GM10248 (cell line): ENCODE data around the gene CLEC7A.

ENCODE experiments used
- CTCF ChIA-PET: fragments of 300-600 bp; sonication (Branson Sonifier 250); formaldehyde crosslinking; extraction: SDS; loops from one replicate; lab custom pipeline; 2021; ENCODE audit warnings: antibody characterized with exemption; lab: Yijun Ruan, JAX
- POLR2A ChIA-PET: fragments of 350-650 bp; sonication (Branson Sonifier 250); formaldehyde crosslinking; extraction: SDS; loops from one replicate; lab custom pipeline; 2020; ENCODE audit warnings: antibody characterized with exemption; lab: Yijun Ruan, JAX
- DNase-seq: peaks from one replicate; pipeline ENCODE4 v3.0.0; 2012; ENCODE audit errors: extremely low spot score
- TF ChIP-seq, protein P1 (sequence below): IDR thresholded peaks from 2 replicates; pipeline ENCODE4 v1.5.1; 2012; ENCODE audit warnings: mild to moderate bottlenecking, low read depth; ENCODE audit errors: extremely low read depth, missing control alignments, control extremely low read depth

CLEC7A gene

GRCh38 chr12:10159280-10159679 is 29.3 kb upstream of the CLEC7A start:
- DNase-seq: no peak
- CTCF ChIA-PET: interaction anchor here (1.4 to 2.4 kb wide), 3 partner anchors 13 to 152 kb away, joined by 3 to 7 read pairs (median 7); partner anchors contain the start of gene OLR1
- TF ChIP-seq, protein P1, sequence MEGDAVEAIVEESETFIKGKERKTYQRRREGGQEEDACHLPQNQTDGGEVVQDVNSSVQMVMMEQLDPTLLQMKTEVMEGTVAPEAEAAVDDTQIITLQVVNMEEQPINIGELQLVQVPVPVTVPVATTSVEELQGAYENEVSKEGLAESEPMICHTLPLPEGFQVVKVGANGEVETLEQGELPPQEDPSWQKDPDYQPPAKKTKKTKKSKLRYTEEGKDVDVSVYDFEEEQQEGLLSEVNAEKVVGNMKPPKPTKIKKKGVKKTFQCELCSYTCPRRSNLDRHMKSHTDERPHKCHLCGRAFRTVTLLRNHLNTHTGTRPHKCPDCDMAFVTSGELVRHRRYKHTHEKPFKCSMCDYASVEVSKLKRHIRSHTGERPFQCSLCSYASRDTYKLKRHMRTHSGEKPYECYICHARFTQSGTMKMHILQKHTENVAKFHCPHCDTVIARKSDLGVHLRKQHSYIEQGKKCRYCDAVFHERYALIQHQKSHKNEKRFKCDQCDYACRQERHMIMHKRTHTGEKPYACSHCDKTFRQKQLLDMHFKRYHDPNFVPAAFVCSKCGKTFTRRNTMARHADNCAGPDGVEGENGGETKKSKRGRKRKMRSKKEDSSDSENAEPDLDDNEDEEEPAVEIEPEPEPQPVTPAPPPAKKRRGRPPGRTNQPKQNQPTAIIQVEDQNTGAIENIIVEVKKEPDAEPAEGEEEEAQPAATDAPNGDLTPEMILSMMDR: no peak
- POLR2A ChIA-PET: no interaction called here

DNA sequence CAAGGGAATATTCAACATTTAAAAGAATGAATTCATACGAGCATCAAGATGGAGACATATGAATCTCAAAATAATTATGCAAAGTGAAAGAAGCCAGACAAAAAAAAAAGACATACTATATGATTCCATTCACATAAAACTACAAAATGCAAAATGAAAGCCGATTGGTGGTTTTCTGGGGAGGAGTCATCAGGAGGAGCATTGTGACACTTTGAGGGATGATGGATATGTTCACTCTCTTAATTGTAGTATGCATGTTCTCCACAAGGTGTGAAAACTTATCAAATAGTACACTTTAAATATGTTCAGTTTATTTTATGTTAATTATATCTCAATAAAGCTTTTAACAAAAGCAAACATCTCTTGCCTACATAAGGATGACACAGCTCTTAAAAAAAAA is 28.4 kb upstream of the CLEC7A start:
- TF ChIP-seq, protein P1: no peak
- DNase-seq: no peak
- POLR2A ChIA-PET: no interaction called here
- CTCF ChIA-PET: interaction anchor here (1.4 kb wide), 1 partner anchor 151 kb away, joined by 3 read pairs; no protein-coding TSS in a partner anchor

- CTCF ChIA-PET: interaction anchor here (1.7 kb wide), 1 partner anchor 36 kb away, joined by 6 read pairs; no protein-coding TSS in a partner anchor
- POLR2A ChIA-PET: no interaction called here
- no peak for DNase-seq
- TF ChIP-seq, protein P1: no peak
Observed at GRCh38 chr12:10155966-10156365, 26.0 kb upstream of the CLEC7A start.

GRCh38 chr12:10154145-10154496 is 24.1 kb upstream of the CLEC7A start:
- ChIA-PET POLR2A (no interaction called here), CTCF (interaction anchor here (0.8 to 1.7 kb wide), 8 partner anchors 17 to 617 kb away, joined by 3 to 8 read pairs (median 4); no protein-coding TSS in a partner anchor)
- no peak for DNase-seq
- TF ChIP-seq, protein P1: peak; percentile 0

GRCh38 chr12:10153271-10154144 is 23.5 kb upstream of the CLEC7A start:
- DNase-seq: peak; percentile 66
- TF ChIP-seq, protein P1: peak; percentile 67
- ChIA-PET CTCF (interaction anchor here (0.6 to 3.9 kb wide), 45 partner anchors 8 to 1334 kb away, joined by 3 to 63 read pairs (median 4); partner anchors contain the start of genes CLEC7A and OLR1), POLR2A (no interaction called here)

GRCh38 chr12:10151621-10152020 is 21.6 kb upstream of the CLEC7A start:
- TF ChIP-seq, protein P1: no peak
- DNase-seq: no peak
- CTCF ChIA-PET: interaction anchor here (0.7 to 3.9 kb wide), 12 partner anchors 9 to 599 kb away, joined by 3 to 63 read pairs (median 8); partner anchors contain the start of genes CLEC7A and OLR1
- POLR2A ChIA-PET: no interaction called here
